ENCODE measurements around the gene FAM20C. TPM values are rescaled to one million over a fixed set of nuclear protein-coding genes. Genes with fewer than 3 reads are reported as not detected.
"Not testable (repeated sequence)": the region's sequence is repeated elsewhere in the genome, so short reads cannot be mapped to it uniquely, and the experiment has no call there.

Gene FAM20C
- total RNA-seq, 2 donors from 2014 or later: 13.7 to 19.9 TPM

GRCh38 chr7:199483-200249 lies 7.3 kb downstream of the FAM20C start:
- Histone ChIP-seq H3K36me3 (peaks cover 44% of the 10 kb centered on the region), H3K9me3 (no peaks in the 10 kb centered on the region), H3K27ac (no peak overlapping the region), H3K27me3 (no peaks in the 10 kb centered on the region), H3K4me3 (no peak overlapping the region), H3K4me1 (peaks cover 0 to 40% of the 10 kb centered on the region in 2 donors)
- no peak for DNase-seq (ENCODE audit: low spot score)
- no peak for TF ChIP-seq CTCF (IDR thresholded peaks at IDR 0.05)

GRCh38 chr7:200290-200689 lies 7.9 kb downstream of the FAM20C start:
- peaks cover 46% of the 10 kb centered on the region for H3K36me3 ChIP-seq
- peaks cover 0 to 33% of the 10 kb centered on the region in 2 donors for H3K4me1 ChIP-seq
- H3K27ac ChIP-seq: no peak overlapping the region

GRCh38 chr7:200704-201103 lies 8.3 kb downstream of the FAM20C start:
- Histone ChIP-seq H3K27me3 (no peaks in the 10 kb centered on the region), H3K4me3 (no peak overlapping the region), H3K36me3 (peaks cover 45% of the 10 kb centered on the region), H3K9me3 (no peaks in the 10 kb centered on the region), H3K27ac (no peak overlapping the region), H3K4me1 (peaks cover 0 to 29% of the 10 kb centered on the region in 2 donors)
- no peak for DNase-seq (ENCODE audit: low spot score)
- no peak for TF ChIP-seq CTCF (IDR thresholded peaks at IDR 0.05)

More at GRCh38 chr7:200290-200689, 7.9 kb downstream of the FAM20C start:
- no peaks in the 10 kb centered on the region for H3K9me3 ChIP-seq
- H3K4me3 ChIP-seq: no peak overlapping the region
- no peaks in the 10 kb centered on the region for H3K27me3 ChIP-seq
- no peak for TF ChIP-seq CTCF (IDR thresholded peaks at IDR 0.05)
- no peak for DNase-seq (ENCODE audit: low spot score)

GRCh38 chr7:204326-204725 lies 12.0 kb downstream of the FAM20C start:
- H3K27ac ChIP-seq: no peak overlapping the region
- peaks cover 23% of the 10 kb centered on the region for H3K36me3 ChIP-seq
- TF ChIP-seq CTCF (IDR thresholded peaks at IDR 0.05): no peak
- no peak overlapping the region for H3K4me3 ChIP-seq
- H3K27me3 ChIP-seq: no peaks in the 10 kb centered on the region
- peaks cover 0 to 11% of the 10 kb centered on the region in 2 donors for H3K4me1 ChIP-seq
- H3K9me3 ChIP-seq: no peaks in the 10 kb centered on the region
- no peak for DNase-seq (ENCODE audit: low spot score)

- no peak for TF ChIP-seq CTCF (IDR thresholded peaks at IDR 0.05)
- no peak overlapping the region for H3K27ac ChIP-seq
- peaks cover 0 to under 1% of the 10 kb centered on the region in 2 donors for H3K4me1 ChIP-seq
- peaks cover 32% of the 10 kb centered on the region for H3K36me3 ChIP-seq
- no peaks in the 10 kb centered on the region for H3K9me3 ChIP-seq
- DNase-seq (ENCODE audit: low spot score): no peak
- no peak overlapping the region for H3K4me3 ChIP-seq
- H3K27me3 ChIP-seq: no peaks in the 10 kb centered on the region
These were observed 13.0 kb downstream of the FAM20C start for GRCh38 chr7:205115-206010.

- not testable (repeated sequence) for H3K27ac ChIP-seq; H3K27me3 ChIP-seq; H3K9me3 ChIP-seq; DNase-seq (ENCODE audit: low spot score); H3K4me1 ChIP-seq; H3K4me3 ChIP-seq
- peaks cover 32% of the 10 kb centered on the region for H3K36me3 ChIP-seq
These were observed 14.0 kb downstream of the FAM20C start for GRCh38 chr7:206351-206750.
